ENCODE measurements around the gene NXF2B.

Gene NXF2B

GRCh38 chrX:102338162-102338561, 101.6 kb downstream of the NXF2B start:
- DNase-seq, result no peak
- H3K4me3 ChIP-seq (ENCODE audit: insufficient read depth, low read depth, low read length, poor library complexity, severe bottlenecking), result no peak overlapping the region

More at GRCh38 chrX:102338162-102338561, 101.6 kb downstream of the NXF2B start:
- H3K36me3 ChIP-seq (ENCODE audit: control insufficient read depth, insufficient read depth, low read length), result no peaks in the 10 kb centered on the region
- no peak overlapping the region for H3K27ac ChIP-seq (ENCODE audit: insufficient read depth, low read length, poor library complexity, severe bottlenecking)
- H3K9me3 ChIP-seq (ENCODE audit: control insufficient read depth, low read length), result no peaks in the 10 kb centered on the region
- no peaks in the 10 kb centered on the region for H3K4me1 ChIP-seq (ENCODE audit: control insufficient read depth, insufficient read depth, low read length, poor library complexity, severe bottlenecking)
- H3K27me3 ChIP-seq (replicated peaks; ENCODE audit: control insufficient read depth, insufficient read depth, low read length, poor library complexity, severe bottlenecking), result no peaks in the 10 kb centered on the region

All from effector memory CD4-positive, alpha-beta T cell (primary cell).